K562 (cell line): ENCODE results near the gene GALNT5. TPM values are rescaled to one million over a fixed set of nuclear protein-coding genes. Genes with fewer than 3 reads are reported as not detected.
A peak's percentile ranks its signal among the peaks of the same experiment; 100 is the strongest.

ENCODE experiments used
- BACH1 ChIP-seq: fragments of 200-800 bp; sonication (Bioruptor generic); IDR thresholded peaks from 2 replicates; pipeline ENCODE4 v1.6.1; 2016; ENCODE audit warnings: missing genetic modification characterization, missing compliant biosample characterization
- BMI1 ChIP-seq: fragments of 150-350 bp; IDR thresholded peaks from 2 replicates; pipeline ENCODE4 v1.6.1; 2014; ENCODE audit warnings: low read length
- ERF ChIP-seq: fragments of 450-650 bp; formaldehyde crosslinking; IDR thresholded peaks from 2 replicates; pipeline ENCODE4 v1.4.0; 2020; ENCODE audit warnings: mild to moderate bottlenecking, mixed read lengths
- ETV1 ChIP-seq: fragments of 450-650 bp; conservative IDR thresholded peaks from 2 replicates; pipeline ENCODE4 v1.6.1; 2016; ENCODE audit warnings: missing genetic modification characterization, control low read depth, low read depth, missing compliant biosample characterization
- HDAC8 ChIP-seq: fragments of 450-650 bp; IDR thresholded peaks from 2 replicates; pipeline ENCODE4 v1.6.1; 2016; ENCODE audit warnings: mild to moderate bottlenecking, missing genetic modification characterization, moderate library complexity, missing compliant biosample characterization
- HSF4 ChIP-seq: fragments of 250-450 bp; sonication (Bioruptor Pico); IDR thresholded peaks from 2 replicates; pipeline ENCODE4 v2.1.2; 2022; ENCODE audit warnings: mild to moderate bottlenecking, moderate library complexity, borderline replicate concordance
- KLF13 ChIP-seq: fragments of 450-650 bp; IDR thresholded peaks from 2 replicates; pipeline ENCODE4 v1.6.1; 2016; ENCODE audit warnings: missing genetic modification characterization, low read depth, mild to moderate bottlenecking, missing compliant biosample characterization, moderate library complexity, borderline replicate concordance
- MTF1 ChIP-seq: fragments of 250-450 bp; sonication (Bioruptor Pico); IDR thresholded peaks from 2 replicates; pipeline ENCODE4 v1.9.0; 2021; ENCODE audit warnings: moderate library complexity, mild to moderate bottlenecking, inconsistent platforms, borderline replicate concordance
- RB1 ChIP-seq: fragments of 450-650 bp; IDR thresholded peaks from 2 replicates; pipeline ENCODE4 v1.6.1; 2017; ENCODE audit warnings: low read depth, mild to moderate bottlenecking
- TEAD1 ChIP-seq, 2 experiments: fragments of 450-650 bp in 1 of 2; sonication (generic) in 1 of 2; formaldehyde crosslinking; IDR thresholded peaks; 2 replicates each; pipeline versions ENCODE4 v1.4.0 to v1.8.0; 2020 to 2022; ENCODE audit warnings: mild to moderate bottlenecking in 2 of 2, missing genetic modification reagents in 1 of 2
- ZBTB17 ChIP-seq: fragments of 450-650 bp; formaldehyde crosslinking; IDR thresholded peaks from 2 replicates; pipeline ENCODE4 v1.4.0; 2020; ENCODE audit warnings: mild to moderate bottlenecking
- ZNF140 ChIP-seq: fragments of 250-450 bp; sonication (Bioruptor Pico); IDR thresholded peaks from 2 replicates; pipeline ENCODE4 v1.8.0; 2021; ENCODE audit warnings: moderate library complexity, mild to moderate bottlenecking, inconsistent platforms
- ZNF431 ChIP-seq: sonication (generic); formaldehyde crosslinking; IDR thresholded peaks from 2 replicates; pipeline ENCODE4 v1.8.0; 2022; ENCODE audit warnings: mild to moderate bottlenecking, missing genetic modification reagents
- ZNF76 ChIP-seq: fragments of 250-450 bp; sonication (Bioruptor Pico); IDR thresholded peaks from 2 replicates; pipeline ENCODE4 v1.4.0; 2020; ENCODE audit warnings: mild to moderate bottlenecking, moderate library complexity, borderline replicate concordance
- polyA plus RNA-seq, 8 experiments: library from polyadenylated mRNA; depleted of rRNA in 4 of 8; stranded (reverse) in 5 of 8; unstranded in 3 of 8; fragments of >200 nt; fragmentation: Nextera tagmentation in 2 of 8; fragmentation: Illumina TruSeq in 1 of 8; extraction: Ambion mirVana in 2 of 8; extraction: Trizol in 1 of 8; gene quantifications; 2 replicates each; pipeline versions ENCODE4 v1.2.1 to v1.2.3, GENCODE V29; 2011 to 2014; ENCODE audit warnings: inconsistent platforms in 1 of 8, missing spikeins in 1 of 8
- total RNA-seq, 7 experiments: library from RNA; depleted of rRNA in 6 of 7; stranded (reverse); fragments of >200 nt in 6 of 7; fragmentation: Illumina TruSeq in 2 of 7; extraction: Trizol in 2 of 7; gene quantifications; 2 replicates each; pipeline versions ENCODE4 v1.2.1 to v1.2.3, GENCODE V29; 2011 to 2021; ENCODE audit warnings: low replicate concordance in 1 of 7
- TF ChIP-seq, protein P1 (sequence below): fragments of 450-650 bp; IDR thresholded peaks from 2 replicates; pipeline ENCODE4 v1.6.1; 2016; ENCODE audit warnings: borderline replicate concordance
- TF ChIP-seq, protein P2 (sequence below): fragments of 450-650 bp; IDR thresholded peaks from 2 replicates; pipeline ENCODE4 v1.6.1; 2017; ENCODE audit warnings: antibody characterized with exemption, mild to moderate bottlenecking
- TF ChIP-seq, protein P3 (sequence below), 2 experiments: fragments of 450-650 bp; IDR thresholded peaks; 2 replicates each; pipeline ENCODE4 v1.6.1; 2018; ENCODE audit warnings: mild to moderate bottlenecking in 2 of 2, low read depth in 1 of 2; ENCODE audit not compliant: partially characterized antibody in 2 of 2

The GALNT5 gene
- total and polyA plus RNA-seq, 9 of the 15 experiments (the other 6 are each of a cell fraction or from before 2014, with no cell fraction given) = 21.6 to 73.0 (median 54.7) TPM

DNA sequence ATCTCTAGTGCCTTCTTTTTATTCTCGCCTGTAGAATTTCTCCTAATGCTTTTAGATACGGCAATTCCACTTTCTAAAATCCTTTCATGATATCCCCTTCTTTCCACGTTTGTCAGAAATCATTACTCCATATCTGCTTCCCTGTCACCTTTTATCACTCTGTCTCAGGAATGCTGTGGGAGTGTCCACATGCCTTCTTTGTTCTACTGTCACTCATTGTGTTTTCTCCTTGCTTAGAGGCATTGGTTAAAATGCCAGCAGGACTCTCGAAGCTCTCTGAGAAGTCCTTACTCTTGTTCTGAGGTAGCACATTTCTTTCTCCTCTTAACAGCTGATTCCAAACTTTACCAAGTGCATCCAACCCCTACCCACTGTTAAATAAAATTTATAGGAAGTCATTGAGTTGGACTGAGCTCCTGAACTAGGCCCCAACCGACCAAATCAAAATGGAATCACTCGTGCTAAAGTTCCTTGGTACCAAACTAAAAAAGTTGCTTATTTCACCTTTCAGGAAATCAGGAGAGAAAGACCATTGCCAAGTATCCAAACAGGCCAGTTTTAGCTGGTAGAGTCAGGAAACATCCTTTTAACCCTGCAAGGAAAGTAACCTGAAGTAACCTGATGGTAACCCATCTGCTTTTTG, 10.6 kb upstream of the GALNT5 start (continued):
- TF ChIP-seq, protein P1, sequence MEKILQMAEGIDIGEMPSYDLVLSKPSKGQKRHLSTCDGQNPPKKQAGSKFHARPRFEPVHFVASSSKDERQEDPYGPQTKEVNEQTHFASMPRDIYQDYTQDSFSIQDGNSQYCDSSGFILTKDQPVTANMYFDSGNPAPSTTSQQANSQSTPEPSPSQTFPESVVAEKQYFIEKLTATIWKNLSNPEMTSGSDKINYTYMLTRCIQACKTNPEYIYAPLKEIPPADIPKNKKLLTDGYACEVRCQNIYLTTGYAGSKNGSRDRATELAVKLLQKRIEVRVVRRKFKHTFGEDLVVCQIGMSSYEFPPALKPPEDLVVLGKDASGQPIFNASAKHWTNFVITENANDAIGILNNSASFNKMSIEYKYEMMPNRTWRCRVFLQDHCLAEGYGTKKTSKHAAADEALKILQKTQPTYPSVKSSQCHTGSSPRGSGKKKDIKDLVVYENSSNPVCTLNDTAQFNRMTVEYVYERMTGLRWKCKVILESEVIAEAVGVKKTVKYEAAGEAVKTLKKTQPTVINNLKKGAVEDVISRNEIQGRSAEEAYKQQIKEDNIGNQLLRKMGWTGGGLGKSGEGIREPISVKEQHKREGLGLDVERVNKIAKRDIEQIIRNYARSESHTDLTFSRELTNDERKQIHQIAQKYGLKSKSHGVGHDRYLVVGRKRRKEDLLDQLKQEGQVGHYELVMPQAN = no peak
- TF ChIP-seq ETV1 (tag) (peak; percentile 19; the same call in 1 of the 2 replicates), ZNF76 (CRISPR knock-in tag) (peak; percentile 71; the same call in 1 of the 2 replicates), TEAD1 (CRISPR knock-in tag; IDR thresholded peaks at IDR 0.05) (0 out of 4 replicates have a peak, but pooled peaks of 1 of the 2 experiments have one; percentile 19), ZBTB17 (CRISPR knock-in tag) (peak; percentile 55; the same call in 1 of the 2 replicates), ZNF431 (CRISPR knock-in tag) (no peak), HDAC8 (tag) (peak; percentile 85), ZNF140 (CRISPR knock-in tag) (peak; percentile 74), KLF13 (tag) (peak; percentile 56; the same call in 1 of the 2 replicates), BACH1 (tag) (peak; percentile 78; the same call in 1 of the 2 replicates), ERF (CRISPR knock-in tag) (no peak), MTF1 (CRISPR knock-in tag) (peak; percentile 72; the same call in 1 of the 2 replicates), BMI1 (no peak), HSF4 (CRISPR knock-in tag) (peak; percentile 86), RB1 (no peak)
- TF ChIP-seq, protein P2, sequence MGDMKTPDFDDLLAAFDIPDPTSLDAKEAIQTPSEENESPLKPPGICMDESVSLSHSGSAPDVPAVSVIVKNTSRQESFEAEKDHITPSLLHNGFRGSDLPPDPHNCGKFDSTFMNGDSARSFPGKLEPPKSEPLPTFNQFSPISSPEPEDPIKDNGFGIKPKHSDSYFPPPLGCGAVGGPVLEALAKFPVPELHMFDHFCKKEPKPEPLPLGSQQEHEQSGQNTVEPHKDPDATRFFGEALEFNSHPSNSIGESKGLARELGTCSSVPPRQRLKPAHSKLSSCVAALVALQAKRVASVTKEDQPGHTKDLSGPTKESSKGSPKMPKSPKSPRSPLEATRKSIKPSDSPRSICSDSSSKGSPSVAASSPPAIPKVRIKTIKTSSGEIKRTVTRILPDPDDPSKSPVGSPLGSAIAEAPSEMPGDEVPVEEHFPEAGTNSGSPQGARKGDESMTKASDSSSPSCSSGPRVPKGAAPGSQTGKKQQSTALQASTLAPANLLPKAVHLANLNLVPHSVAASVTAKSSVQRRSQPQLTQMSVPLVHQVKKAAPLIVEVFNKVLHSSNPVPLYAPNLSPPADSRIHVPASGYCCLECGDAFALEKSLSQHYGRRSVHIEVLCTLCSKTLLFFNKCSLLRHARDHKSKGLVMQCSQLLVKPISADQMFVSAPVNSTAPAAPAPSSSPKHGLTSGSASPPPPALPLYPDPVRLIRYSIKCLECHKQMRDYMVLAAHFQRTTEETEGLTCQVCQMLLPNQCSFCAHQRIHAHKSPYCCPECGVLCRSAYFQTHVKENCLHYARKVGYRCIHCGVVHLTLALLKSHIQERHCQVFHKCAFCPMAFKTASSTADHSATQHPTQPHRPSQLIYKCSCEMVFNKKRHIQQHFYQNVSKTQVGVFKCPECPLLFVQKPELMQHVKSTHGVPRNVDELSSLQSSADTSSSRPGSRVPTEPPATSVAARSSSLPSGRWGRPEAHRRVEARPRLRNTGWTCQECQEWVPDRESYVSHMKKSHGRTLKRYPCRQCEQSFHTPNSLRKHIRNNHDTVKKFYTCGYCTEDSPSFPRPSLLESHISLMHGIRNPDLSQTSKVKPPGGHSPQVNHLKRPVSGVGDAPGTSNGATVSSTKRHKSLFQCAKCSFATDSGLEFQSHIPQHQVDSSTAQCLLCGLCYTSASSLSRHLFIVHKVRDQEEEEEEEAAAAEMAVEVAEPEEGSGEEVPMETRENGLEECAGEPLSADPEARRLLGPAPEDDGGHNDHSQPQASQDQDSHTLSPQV = peak; percentile 98
- TF ChIP-seq, protein P3, sequence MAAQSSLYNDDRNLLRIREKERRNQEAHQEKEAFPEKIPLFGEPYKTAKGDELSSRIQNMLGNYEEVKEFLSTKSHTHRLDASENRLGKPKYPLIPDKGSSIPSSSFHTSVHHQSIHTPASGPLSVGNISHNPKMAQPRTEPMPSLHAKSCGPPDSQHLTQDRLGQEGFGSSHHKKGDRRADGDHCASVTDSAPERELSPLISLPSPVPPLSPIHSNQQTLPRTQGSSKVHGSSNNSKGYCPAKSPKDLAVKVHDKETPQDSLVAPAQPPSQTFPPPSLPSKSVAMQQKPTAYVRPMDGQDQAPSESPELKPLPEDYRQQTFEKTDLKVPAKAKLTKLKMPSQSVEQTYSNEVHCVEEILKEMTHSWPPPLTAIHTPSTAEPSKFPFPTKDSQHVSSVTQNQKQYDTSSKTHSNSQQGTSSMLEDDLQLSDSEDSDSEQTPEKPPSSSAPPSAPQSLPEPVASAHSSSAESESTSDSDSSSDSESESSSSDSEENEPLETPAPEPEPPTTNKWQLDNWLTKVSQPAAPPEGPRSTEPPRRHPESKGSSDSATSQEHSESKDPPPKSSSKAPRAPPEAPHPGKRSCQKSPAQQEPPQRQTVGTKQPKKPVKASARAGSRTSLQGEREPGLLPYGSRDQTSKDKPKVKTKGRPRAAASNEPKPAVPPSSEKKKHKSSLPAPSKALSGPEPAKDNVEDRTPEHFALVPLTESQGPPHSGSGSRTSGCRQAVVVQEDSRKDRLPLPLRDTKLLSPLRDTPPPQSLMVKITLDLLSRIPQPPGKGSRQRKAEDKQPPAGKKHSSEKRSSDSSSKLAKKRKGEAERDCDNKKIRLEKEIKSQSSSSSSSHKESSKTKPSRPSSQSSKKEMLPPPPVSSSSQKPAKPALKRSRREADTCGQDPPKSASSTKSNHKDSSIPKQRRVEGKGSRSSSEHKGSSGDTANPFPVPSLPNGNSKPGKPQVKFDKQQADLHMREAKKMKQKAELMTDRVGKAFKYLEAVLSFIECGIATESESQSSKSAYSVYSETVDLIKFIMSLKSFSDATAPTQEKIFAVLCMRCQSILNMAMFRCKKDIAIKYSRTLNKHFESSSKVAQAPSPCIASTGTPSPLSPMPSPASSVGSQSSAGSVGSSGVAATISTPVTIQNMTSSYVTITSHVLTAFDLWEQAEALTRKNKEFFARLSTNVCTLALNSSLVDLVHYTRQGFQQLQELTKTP (IDR thresholded peaks at IDR 0.05; ENCODE audit: low read depth in 1 of 2, partially characterized antibody in 2 of 2) = no peak
